Fibroblast of the aortic adventitia (primary cell): ENCODE results near the gene GRB2. TPM values are rescaled to one million over a fixed set of nuclear protein-coding genes. Genes with fewer than 3 reads are reported as not detected.
A peak's percentile ranks its signal among the peaks of the same experiment; 100 is the strongest.
"Not testable (repeated sequence)": the region's sequence is repeated elsewhere in the genome, so short reads cannot be mapped to it uniquely, and the experiment has no call there.

ENCODE experiments used
- DNase-seq: peaks from one replicate; pipeline ENCODE4 v3.0.0-alpha.2; 2010; ENCODE audit warnings: low read depth
- H3K4me3 ChIP-seq: 2 replicates; pipeline ENCODE4 v1.5.1; 2011; ENCODE audit warnings: low read depth, mild to moderate bottlenecking, control low read depth, low read length, moderate library complexity
- total RNA-seq: library from RNA; depleted of rRNA; stranded (reverse); fragments of >200 nt; gene quantifications from 2 replicates; pipeline ENCODE4 v1.2.3, GENCODE V29; 2012; ENCODE audit warnings: low replicate concordance
- TF ChIP-seq, protein P1 (sequence below): IDR thresholded peaks from 2 replicates; pipeline ENCODE4 v1.5.1; 2011; ENCODE audit warnings: mild to moderate bottlenecking, low read length, control low read depth, inconsistent platforms; ENCODE audit not compliant: insufficient read depth

The GRB2 gene
- total RNA-seq, 1 donor = 57.6 TPM

DNA sequence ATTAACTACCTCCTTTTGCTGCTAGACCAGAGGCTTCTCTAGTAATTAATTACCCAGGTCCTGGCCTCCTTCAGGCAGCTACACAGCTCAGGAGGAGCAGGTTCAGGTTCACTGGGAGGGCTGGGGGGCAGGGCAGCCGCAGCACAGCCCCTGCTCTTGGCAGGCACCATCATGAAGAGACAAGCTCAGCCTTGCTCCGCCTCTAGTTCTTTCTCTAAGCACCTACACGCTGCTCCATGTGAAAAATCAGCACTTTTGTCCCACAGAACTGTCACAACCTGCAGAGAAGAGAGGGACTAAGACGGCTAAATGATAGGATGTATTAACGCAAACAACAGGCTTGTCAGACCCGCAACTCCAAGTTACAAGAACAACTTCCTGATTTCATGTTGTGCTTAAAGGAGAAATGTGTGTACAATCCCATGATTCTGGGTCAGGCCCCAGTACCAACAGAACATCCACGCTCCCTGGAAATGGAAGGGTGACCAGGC lies 53.4 kb downstream of the GRB2 start:
- no peak overlapping the region for H3K4me3 ChIP-seq
- TF ChIP-seq, protein P1, sequence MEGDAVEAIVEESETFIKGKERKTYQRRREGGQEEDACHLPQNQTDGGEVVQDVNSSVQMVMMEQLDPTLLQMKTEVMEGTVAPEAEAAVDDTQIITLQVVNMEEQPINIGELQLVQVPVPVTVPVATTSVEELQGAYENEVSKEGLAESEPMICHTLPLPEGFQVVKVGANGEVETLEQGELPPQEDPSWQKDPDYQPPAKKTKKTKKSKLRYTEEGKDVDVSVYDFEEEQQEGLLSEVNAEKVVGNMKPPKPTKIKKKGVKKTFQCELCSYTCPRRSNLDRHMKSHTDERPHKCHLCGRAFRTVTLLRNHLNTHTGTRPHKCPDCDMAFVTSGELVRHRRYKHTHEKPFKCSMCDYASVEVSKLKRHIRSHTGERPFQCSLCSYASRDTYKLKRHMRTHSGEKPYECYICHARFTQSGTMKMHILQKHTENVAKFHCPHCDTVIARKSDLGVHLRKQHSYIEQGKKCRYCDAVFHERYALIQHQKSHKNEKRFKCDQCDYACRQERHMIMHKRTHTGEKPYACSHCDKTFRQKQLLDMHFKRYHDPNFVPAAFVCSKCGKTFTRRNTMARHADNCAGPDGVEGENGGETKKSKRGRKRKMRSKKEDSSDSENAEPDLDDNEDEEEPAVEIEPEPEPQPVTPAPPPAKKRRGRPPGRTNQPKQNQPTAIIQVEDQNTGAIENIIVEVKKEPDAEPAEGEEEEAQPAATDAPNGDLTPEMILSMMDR = no peak
- DNase-seq = no peak

DNA sequence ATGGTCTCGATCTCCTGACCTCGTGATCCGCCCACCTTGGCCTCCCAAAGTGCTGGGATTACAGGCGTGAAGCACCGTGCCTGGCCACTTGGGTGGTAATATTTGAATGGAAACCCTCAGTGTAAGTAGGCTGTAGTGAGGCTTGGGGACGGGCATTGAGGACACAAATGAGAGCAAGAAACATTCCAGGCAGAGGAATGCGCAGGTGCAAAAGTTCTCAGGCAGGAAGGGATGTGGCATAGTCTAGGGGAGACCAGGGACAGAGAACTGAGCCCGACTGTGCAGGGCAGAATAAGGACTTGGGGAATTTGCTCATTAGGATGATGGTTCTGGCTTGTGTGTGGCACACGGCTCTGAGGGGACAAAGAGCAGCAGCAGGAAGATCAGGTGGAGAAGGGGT lies 54.8 kb downstream of the GRB2 start:
- no peak for DNase-seq
- TF ChIP-seq, protein P1 = no peak
- H3K4me3 ChIP-seq = no peak overlapping the region

DNA sequence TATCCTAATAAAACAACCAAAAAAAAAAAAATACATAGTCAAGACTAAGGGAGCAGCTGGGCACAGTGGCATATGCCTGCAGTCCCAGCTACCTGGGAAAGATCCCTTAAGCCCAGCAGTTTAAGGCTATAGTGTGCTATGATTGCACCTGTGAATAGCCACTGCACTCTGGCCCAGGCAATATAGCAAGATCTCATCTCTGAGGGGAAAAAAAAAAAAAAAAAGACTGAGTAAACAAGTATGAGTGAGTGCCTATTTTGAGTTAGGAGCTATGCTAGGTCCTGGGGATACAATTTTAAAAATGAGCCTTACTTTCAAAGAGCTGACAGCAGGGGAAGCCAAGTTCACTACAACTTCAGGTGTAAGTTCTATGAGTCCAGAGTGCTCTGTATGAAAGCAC lies 55.4 kb downstream of the GRB2 start:
- no peak overlapping the region for H3K4me3 ChIP-seq
- TF ChIP-seq, protein P1 = no peak
- no peak for DNase-seq

DNA sequence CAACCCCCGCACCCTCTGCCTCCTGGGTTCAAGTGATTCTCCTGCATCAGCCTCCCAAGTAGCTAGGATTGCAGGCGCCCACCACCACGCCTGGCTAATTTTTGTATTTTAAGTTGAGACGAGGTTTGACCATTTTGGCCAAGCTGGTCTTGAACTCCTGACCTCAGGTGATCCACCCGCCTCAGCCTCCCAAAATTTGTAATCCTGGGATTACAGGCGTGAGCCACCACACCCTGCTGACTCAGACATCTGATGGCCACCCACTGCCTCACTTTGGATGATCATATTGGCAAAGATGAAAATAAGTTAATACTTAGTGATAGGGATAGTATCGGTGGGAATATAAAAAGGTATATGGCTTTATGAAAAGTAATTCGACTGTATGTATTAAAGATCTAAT lies 55.9 kb downstream of the GRB2 start:
- TF ChIP-seq, protein P1 = no peak
- DNase-seq = no peak
- H3K4me3 ChIP-seq = no peak overlapping the region

DNA sequence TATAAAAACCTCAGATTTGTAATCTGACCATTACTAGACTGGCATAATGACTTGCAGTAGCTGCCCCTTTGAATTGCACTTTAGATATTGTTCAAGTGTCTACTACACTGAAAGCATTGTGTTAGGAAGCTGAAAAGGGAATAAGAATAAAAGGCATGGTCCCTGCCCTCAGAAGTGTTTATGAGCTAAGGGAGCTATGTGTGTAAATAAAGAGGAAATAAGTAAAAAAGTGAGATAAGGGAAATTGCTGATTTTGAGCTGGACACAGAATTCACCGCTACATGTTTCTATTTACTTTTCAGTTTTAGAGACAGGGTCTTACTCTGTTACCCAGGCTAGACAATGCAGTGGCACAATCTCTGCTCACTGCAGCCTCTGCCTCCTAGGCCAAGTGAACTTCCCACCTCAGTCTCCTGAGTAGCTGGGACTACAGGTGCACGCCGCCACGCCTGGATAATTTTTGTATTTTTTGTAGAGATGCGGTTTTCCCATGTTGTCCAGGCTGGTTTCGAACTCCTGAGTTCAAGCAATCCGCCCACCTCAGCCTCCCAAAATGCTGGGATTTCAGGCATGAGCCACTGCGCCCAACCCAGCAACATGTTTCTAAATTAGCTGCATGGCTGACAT lies 57.0 kb downstream of the GRB2 start:
- no peak overlapping the region for H3K4me3 ChIP-seq
- TF ChIP-seq, protein P1 = no peak
- DNase-seq = no peak

DNA sequence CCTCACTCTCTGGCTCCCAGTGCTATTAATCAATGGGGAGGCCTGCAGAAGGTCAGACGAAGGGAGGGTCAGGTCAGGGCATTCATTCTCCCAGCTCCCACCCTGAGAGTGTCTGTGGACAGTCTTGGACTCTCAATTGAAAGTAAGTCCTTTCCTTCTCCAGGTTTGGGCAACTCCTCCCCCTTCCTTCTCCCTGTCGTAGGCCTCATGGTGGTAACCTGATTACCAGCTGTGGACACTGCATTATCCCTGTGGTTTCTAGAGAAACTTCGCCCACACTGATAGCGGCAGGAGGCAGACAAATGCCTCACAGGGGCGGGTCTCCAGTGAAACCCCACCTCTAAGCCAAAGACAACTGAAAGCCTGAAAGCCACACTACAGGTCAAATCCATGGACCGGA lies 58.6 kb downstream of the GRB2 start:
- no peak overlapping the region for H3K4me3 ChIP-seq
- TF ChIP-seq, protein P1 = no peak
- DNase-seq = peak; percentile 44

DNA sequence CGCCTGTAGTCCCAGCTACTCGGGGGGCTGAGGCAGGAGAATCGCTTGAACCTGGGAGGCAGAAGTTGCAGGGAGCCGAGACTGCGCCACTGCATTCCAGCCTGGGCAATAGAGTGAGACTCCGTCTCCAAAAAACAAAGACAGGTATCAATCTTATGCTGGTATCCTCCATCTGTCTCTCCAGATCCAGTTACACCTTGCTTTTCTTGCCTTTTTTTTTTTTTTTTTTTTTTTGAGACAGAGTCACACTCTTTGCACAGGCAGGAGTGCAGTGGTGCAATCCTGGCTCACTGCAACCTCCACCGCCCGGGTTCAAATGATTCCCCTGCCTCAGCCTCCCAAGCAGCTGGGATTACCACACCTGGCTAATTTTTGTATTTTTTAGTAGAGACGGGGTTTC lies 59.1 kb downstream of the GRB2 start:
- not testable (repeated sequence) for H3K4me3 ChIP-seq, DNase-seq
